OCI-LY1 (cell line): ENCODE measurements around the gene KLHL25.

Source experiments
- EZH2 ChIP-seq: fragments of 200-600 bp; sonication (generic), shearing (Covaris generic); IDR thresholded peaks from 2 replicates; pipeline ENCODE4 v1.8.0; 2017; ENCODE audit warnings: borderline replicate concordance, mixed run types, mild to moderate bottlenecking, antibody characterized with exemption, low read length, moderate library complexity, mixed read lengths
- TF ChIP-seq, protein P1 (sequence below): fragments of 200-600 bp; sonication (generic), shearing (Covaris generic); IDR thresholded peaks from 2 replicates; pipeline ENCODE4 v1.5.1; 2017; ENCODE audit warnings: mild to moderate bottlenecking, antibody characterized with exemption, low read length, moderate library complexity, mixed read lengths

DNA sequence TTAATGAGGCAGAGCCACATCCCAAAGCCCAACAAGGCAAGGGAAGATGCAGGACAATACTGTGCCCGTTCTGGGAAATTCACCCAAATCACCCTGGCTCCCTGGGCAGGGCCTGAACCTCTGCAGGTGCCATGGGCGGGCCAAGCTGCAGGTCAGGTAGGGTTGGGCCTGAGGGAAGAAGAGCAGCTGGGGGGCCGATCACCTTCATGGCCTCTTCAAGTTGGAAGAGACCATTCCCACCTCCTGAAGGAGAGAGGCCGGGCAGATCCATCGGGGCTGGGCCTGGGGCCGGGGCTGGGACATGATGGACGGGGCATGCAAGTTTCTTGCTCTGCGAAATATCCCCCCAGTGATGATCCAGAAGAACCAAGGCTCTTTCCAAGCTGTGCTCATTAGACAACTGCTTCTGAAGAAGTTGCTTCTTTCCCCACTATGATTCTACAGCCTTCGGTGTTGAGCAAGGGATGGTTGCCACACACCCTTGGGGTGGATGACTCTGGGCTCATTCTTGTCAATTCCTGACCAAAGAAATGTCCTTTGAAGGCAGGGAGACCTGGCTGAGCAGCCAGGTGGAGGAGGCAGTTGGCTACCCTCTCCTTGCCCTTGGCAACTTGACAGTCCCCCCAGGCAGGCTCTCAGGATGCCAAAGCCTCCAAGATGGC, 38.2 kb downstream of the KLHL25 start:
- TF ChIP-seq, protein P1, sequence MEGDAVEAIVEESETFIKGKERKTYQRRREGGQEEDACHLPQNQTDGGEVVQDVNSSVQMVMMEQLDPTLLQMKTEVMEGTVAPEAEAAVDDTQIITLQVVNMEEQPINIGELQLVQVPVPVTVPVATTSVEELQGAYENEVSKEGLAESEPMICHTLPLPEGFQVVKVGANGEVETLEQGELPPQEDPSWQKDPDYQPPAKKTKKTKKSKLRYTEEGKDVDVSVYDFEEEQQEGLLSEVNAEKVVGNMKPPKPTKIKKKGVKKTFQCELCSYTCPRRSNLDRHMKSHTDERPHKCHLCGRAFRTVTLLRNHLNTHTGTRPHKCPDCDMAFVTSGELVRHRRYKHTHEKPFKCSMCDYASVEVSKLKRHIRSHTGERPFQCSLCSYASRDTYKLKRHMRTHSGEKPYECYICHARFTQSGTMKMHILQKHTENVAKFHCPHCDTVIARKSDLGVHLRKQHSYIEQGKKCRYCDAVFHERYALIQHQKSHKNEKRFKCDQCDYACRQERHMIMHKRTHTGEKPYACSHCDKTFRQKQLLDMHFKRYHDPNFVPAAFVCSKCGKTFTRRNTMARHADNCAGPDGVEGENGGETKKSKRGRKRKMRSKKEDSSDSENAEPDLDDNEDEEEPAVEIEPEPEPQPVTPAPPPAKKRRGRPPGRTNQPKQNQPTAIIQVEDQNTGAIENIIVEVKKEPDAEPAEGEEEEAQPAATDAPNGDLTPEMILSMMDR = no peak
- TF ChIP-seq EZH2 = no peak
